Smooth muscle cell of the coronary artery (primary cell): ENCODE measurements around the gene SPATA18. TPM values are rescaled to one million over a fixed set of nuclear protein-coding genes. Genes with fewer than 3 reads are reported as not detected.

Experiments
- total RNA-seq: library from RNA; depleted of rRNA; stranded (reverse); fragments of >200 nt; gene quantifications from 2 replicates; pipeline ENCODE4 v1.2.3, GENCODE V29; 2014; ENCODE audit warnings: low replicate concordance

SPATA18 gene, protein sequence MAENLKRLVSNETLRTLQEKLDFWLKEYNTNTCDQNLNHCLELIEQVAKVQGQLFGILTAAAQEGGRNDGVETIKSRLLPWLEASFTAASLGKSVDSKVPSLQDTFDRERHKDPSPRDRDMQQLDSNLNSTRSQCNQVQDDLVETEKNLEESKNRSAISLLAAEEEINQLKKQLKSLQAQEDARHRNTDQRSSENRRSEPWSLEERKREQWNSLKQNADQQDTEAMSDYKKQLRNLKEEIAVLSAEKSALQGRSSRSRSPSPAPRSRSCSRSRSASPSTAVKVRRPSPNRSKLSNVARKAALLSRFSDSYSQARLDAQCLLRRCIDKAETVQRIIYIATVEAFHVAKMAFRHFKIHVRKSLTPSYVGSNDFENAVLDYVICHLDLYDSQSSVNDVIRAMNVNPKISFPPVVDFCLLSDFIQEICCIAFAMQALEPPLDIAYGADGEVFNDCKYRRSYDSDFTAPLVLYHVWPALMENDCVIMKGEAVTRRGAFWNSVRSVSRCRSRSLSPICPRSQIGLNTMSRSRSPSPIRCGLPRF
- total RNA-seq = 9.9 and 24.5 TPM in 2 replicates

GRCh38 chr4:52051213-52051614 lies at the start of gene SPATA18:
Gene SPATA18 (plus strand): TSS chr4:52051304. CDS start chr4:52051705, 401 bp downstream.

DNA sequence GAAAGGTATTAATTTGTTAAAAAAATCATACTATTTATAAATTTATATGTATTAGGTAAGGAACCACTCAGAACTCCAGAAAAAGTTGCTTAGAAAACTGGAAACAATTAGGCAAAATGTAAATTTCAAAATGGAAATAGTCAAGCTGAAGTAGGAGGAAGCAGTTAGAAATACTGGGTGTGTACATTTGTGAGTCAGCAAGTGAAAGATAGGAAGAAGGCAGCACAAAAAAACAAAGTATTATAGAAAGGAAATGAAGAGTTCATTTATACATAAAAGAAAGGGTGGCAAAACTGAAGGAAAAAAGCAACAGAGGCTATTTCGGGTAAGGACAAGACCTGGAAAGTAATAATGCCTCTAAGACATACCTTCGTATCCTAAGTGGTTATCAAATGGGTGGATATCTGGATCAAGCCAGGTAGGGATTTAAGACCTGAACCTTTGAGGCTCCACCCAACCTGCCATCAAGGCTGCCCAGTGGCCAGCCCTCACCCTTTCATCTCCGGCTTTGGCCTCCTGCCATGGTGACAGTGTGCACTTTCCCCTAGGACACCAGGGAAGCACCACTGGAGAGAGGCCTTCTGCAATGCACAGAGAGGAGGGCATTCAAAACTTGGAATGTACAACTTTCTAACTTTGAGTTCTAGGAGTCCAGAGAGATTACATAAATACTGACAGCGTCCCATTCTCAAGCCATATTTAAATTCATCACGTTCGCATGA lies 31.0 kb upstream of the SPATA18 start, which contains the start of gene LRRC66:
Gene LRRC66, minus strand, starts transcription at position 428 of the 722 bp plus-strand sequence. CDS start 2,750 bp downstream, outside the sequence.

GRCh38 chr4:52038103-52038912 lies 12.8 kb upstream of the SPATA18 start, which contains the start of gene SGCB:
Gene SGCB (minus strand): TSS chr4:52038299. CDS start chr4:52038259, 40 bp downstream.

Other genes with a start within 250 kb of the SPATA18 start
- 30.9 and 67.3 TPM in 2 replicates for gene DCUN1D4, start 208.2 kb upstream of the SPATA18 start, total RNA-seq
- 0.12 and 0.23 TPM in 2 replicates for gene LRRC66, start 30.9 kb upstream of the SPATA18 start, total RNA-seq
- 22.1 and 31.1 TPM in 2 replicates for gene SGCB, start 13.0 kb upstream of the SPATA18 start, total RNA-seq